GM21423 (cell line): ENCODE data around the gene VPREB1.
"Not testable (repeated sequence)": the region's sequence is repeated elsewhere in the genome, so short reads cannot be mapped to it uniquely, and the experiment has no call there.

ENCODE experiments used
- ATAC-seq: cut with Tn5 transposase; IDR thresholded peaks from one replicate; pipeline ENCODE4 v1.9.1; 2021; ENCODE audit warnings: mild to moderate bottlenecking, moderate library complexity; ENCODE audit not compliant: unreplicated experiment

VPREB1 gene

GRCh38 chr22:22245256-22245909 is 797 bp downstream of the VPREB1 start:
- no peak for ATAC-seq

GRCh38 chr22:22245935-22246525 is 1.4 kb downstream of the VPREB1 start:
- no peak for ATAC-seq

DNA sequence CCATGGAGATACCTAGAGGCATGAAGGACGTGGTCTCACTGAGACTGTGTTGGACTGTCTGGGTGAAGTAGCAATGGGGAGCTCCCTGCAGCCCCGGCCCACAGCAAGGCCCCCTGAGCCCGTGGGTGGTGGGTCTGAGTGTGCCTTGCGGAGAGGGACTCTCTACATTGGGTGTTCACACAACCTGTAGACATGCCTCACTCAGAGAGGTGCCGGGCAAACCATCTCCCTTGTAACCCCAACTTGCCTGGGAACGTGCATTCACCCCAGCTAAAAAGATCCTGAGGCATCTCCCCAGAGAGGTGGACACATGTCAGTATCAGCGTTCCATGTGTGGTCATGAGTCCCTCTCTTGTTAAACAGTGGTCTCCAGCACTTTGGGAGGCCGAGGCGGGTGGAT is 2.1 kb downstream of the VPREB1 start:
- ATAC-seq = no peak

DNA sequence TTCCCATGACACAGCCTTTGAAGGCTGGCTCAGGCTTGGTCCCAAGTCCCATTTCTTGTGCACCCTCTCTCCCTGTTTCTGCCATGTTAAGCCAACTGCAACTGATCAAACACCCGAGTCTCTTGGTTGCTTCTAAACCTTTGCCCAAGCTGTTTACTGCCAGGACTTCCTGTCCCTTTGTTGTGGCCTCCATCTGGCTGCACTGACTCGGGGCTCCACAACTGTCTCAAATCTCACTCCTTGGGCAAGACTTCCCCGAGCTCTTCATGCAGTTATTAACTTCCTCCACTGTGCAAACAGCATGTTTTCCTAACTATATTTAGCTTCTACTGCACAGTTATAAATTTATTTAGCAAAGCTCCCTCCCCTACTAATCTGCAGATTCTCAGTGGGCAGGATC is 4.3 kb downstream of the VPREB1 start:
- no peak for ATAC-seq

- not testable (repeated sequence) for ATAC-seq
These were observed 6.1 kb downstream of the VPREB1 start for GRCh38 chr22:22250651-22251050.

- not testable (repeated sequence) for ATAC-seq
These were observed 11.5 kb downstream of the VPREB1 start for GRCh38 chr22:22256133-22256532.

DNA sequence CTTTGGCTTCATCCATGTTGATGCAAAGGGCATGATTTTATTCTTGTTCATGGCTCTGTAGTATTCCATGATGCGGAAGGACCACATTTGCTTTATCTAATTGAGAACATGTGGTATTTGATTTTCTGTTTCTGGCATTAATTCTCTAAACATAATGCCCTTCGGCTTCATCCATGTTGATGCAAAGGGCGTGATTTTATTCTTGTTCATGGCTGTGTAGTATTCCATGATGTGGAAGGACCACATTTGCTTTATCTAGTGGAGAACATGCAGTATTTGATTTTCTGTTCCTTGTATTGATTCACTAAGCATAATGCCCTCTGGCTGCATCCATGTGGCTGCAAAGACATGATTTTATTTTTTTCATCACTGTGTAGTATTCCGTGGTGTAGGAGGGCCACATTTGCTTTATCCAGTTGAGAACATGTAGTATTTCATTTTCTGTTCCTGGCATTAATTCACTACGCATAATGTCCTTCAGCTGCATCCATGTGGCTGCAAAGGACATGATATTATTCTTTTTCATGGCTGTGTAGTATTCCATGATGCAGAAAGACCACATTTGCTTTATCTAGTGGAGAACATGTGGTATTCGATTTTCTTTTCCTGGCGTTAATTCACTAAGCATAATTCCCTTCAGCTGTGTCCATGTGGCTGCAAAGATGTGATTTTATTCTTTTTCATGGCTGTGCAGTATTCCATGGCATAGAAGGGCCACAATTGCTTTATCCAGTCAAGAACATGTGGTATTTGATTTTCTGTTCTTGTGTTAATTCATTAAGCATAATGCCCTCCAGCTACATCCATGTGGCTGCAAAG is 14.2 kb downstream of the VPREB1 start:
- ATAC-seq = not testable (repeated sequence)

- not testable (repeated sequence) for ATAC-seq
These were observed 15.6 kb downstream of the VPREB1 start for GRCh38 chr22:22260169-22260568.

- ATAC-seq = not testable (repeated sequence)
These were observed 16.0 kb downstream of the VPREB1 start for GRCh38 chr22:22260586-22260985.

DNA sequence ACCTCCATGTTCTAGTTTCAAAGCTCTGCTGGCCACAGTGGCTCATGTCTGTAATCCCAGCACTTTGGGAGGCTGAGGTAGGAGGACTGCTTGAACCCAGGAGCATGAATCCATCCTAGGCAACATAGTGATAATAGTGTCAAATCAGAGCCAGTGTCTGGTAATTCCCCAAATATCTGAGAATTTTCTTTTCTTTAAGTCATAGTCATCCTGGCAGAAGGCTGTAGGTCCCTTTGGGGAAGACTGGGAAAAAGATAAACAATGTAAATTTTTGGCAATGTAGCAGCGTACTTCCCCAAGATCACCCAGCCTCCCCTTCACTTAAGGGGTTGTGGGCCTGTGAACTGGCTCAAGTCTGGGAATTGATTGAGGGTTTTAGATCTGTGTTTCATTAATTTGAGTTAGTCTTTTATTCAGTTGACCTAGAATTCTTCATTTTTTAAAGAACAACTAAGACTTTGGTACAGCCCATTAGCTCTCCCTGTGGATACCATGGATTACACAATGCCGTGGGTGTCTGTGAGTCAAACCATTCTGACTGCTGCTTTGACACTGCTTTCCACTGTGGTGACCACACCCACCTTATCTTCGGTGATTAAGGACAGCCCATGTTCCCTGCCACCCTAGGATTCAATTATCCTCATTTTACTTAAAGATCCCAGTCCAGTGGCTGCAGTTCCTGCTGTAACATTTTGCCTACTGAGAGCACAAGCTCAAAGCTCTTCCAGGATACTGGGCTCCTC is 17.9 kb downstream of the VPREB1 start:
- not testable (repeated sequence) for ATAC-seq

- ATAC-seq = not testable (repeated sequence)
These were observed 19.2 kb downstream of the VPREB1 start for GRCh38 chr22:22263823-22264222.

DNA sequence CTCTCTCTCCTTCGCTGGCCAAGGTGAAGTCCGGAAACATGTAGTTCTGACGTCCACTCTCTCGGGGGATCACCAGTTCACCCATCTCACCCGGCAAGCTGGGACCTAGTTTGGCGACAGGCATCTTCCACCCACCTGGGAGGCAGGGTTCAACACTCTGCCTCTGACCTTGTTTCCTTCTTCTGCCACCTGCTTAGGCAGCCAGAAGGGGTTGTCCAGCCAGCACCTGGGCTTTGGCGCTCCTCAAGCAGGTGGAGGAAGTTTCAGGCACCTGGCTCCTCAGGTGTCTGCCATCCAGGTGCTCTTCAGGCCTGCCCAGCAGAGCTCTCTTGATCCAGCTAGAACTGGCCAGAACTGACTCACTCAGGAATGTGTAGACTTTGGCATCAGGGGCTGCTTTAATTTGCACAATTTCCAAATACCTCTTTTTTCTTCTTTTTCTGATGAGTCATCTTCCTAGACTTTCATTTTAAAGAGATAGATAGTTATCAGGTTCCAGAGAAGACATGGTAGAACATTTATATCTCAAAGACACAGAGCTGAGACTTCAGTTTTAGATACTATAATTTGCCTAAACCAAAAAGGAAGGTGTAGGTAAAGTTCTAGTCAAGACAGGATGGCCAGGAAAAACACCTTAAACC is 25.6 kb downstream of the VPREB1 start:
- not testable (repeated sequence) for ATAC-seq

DNA sequence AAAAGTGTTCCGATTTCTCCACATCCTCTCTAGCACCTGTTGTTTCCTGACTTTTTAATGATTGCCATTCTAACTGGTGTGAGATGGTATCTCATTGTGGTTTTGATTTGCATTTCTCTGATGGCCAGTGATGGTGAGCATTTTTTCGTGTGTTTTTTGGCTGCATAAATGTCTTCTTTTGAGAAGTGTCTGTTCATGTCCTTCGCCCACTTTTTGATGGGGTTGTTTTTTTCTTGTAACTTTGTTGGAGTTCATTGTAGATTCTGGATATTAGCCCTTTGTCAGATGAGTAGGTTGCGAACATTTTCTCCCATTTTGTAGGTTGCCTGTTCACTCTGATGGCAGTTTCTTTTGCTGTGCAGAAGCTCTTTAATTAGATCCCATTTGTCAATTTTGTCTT is 32.8 kb downstream of the VPREB1 start:
- ATAC-seq = not testable (repeated sequence)

GRCh38 chr22:22284962-22285756 is 40.6 kb downstream of the VPREB1 start:
- ATAC-seq = not testable (repeated sequence)

DNA sequence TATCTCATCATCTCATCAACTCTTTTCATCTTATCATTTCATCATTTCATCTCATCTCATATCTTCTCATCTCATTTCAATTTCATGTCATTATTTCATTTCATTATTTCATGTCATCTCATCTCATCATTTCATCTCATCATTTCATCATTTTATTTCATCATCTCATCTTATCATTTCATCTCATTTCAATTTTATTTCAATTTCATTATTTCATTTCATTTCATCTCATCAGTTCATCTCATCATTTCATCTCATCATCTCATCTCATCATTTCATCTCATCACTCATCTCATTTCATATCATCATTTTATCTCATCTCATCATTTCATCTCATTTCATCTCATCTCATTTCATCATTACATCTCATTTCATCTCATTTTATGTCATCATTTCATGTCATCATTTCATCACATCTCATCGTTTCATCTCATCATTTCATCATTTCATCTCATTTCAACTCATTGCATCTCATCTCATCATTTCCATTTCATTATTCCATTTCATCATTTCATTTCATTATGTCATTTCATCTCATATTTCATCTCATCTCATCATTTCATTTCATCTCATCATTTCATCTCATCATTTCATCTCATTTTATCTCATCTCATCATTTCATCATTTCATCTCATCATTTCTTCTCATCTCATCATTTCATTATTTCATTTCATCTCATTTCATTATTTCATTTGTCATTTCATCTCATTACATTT is 42.0 kb downstream of the VPREB1 start:
- not testable (repeated sequence) for ATAC-seq

DNA sequence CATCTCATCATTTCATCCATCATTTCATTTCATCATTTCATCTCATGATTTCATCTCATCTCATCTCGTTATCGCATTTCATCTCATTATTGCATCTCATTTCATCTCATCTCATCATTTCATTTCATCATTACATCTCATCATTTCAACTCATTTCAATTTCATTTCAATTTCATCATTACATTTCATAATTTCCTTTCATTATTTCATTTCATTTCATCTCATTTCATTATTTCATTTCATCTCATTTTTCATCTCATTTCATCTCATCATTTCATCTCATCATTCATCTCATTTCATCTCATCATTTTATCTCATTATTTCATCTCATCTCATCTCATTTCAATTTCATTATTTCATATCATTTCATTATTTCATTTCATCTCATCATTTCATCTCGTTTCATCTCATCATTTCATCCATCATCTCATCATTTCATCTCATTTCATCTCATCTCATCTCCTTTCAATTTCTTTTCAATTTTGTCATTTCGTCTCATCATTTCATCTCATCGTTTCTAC is 42.6 kb downstream of the VPREB1 start:
- ATAC-seq = not testable (repeated sequence)

- not testable (repeated sequence) for ATAC-seq
These were observed 45.1 kb downstream of the VPREB1 start for GRCh38 chr22:22289666-22290065.

DNA sequence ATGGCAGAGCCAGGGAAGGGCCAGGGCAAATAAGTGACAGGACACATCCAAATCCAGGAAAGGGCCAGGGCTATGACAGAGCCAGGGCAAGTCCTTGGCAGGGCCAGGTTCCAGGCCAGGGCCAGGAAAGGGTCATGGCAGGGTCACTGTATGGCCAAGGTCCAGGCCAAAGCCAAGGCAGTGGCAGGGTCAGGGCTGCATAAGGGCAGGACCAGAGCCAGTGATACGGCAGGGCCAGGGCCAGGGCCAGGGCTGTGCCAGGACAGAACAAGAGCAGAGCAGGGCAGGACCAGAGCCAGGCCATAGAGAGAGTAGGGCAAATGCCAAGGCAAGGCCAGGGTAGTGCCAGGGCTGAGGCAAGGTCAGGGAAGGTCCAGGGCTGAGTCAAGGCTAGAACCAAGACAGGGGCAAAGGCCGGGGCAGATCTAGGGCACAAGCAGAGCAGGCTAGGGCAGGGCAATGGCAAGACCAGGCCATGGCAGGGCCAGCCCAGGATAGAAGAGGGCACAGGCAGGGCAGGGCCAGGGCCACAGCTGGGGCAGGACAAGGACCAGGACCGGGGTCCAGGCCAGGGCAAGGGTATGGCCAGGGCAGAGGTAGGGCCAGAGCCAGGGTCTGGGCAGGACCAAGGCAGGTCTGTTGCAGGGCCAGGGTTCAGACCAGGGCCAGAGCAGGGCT is 46.7 kb downstream of the VPREB1 start:
- not testable (repeated sequence) for ATAC-seq
